GM18517 (cell line): Measurements from ENCODE around the gene PHLPP1.
"Not testable (repeated sequence)": the region's sequence is repeated elsewhere in the genome, so short reads cannot be mapped to it uniquely, and the experiment has no call there.

Experiments used
- ATAC-seq: cut with Tn5 transposase; IDR thresholded peaks from one replicate; pipeline ENCODE4 v1.9.1; 2021; ENCODE audit warnings: mild to moderate bottlenecking, moderate library complexity; ENCODE audit not compliant: unreplicated experiment

Gene PHLPP1

GRCh38 chr18:62880034-62880433 is 164.7 kb downstream of the PHLPP1 start:
- no peak for ATAC-seq

GRCh38 chr18:62880673-62881364 is 165.5 kb downstream of the PHLPP1 start:
- no peak for ATAC-seq

GRCh38 chr18:62881509-62882016 is 166.2 kb downstream of the PHLPP1 start:
- no peak for ATAC-seq

- ATAC-seq: no peak
Observed at GRCh38 chr18:62883937-62884735, 168.8 kb downstream of the PHLPP1 start.

- ATAC-seq: no peak
Observed at GRCh38 chr18:62885804-62886203, 170.5 kb downstream of the PHLPP1 start.

- ATAC-seq: no peak
Observed at GRCh38 chr18:62894681-62895390, 179.5 kb downstream of the PHLPP1 start.

- no peak for ATAC-seq
Observed at GRCh38 chr18:62897153-62897552, 181.8 kb downstream of the PHLPP1 start.

- ATAC-seq: peak; percentile 98
Observed at GRCh38 chr18:62898359-62898758, 183.0 kb downstream of the PHLPP1 start.

- no peak for ATAC-seq
Observed at GRCh38 chr18:62899534-62899933, 184.2 kb downstream of the PHLPP1 start.

GRCh38 chr18:62900132-62900883 is 185.0 kb downstream of the PHLPP1 start:
- no peak for ATAC-seq

GRCh38 chr18:62902776-62903175 is 187.4 kb downstream of the PHLPP1 start:
- no peak for ATAC-seq

GRCh38 chr18:62904396-62905285 is 189.3 kb downstream of the PHLPP1 start:
- ATAC-seq: no peak

GRCh38 chr18:62912885-62913284 is 197.5 kb downstream of the PHLPP1 start:
- no peak for ATAC-seq

- ATAC-seq: not testable (repeated sequence)
Observed at GRCh38 chr18:62913824-62914223, 198.5 kb downstream of the PHLPP1 start.

- ATAC-seq: no peak
Observed at GRCh38 chr18:62914871-62915392, 199.6 kb downstream of the PHLPP1 start.

GRCh38 chr18:62918361-62918760 is 203.0 kb downstream of the PHLPP1 start:
- no peak for ATAC-seq

GRCh38 chr18:62919109-62919838 is 203.9 kb downstream of the PHLPP1 start:
- ATAC-seq: no peak

GRCh38 chr18:62925031-62925688 is 209.8 kb downstream of the PHLPP1 start:
- ATAC-seq: no peak
